H1 (cell line): ENCODE results near the gene SLC7A11.

Experiments used
- EP300 ChIP-seq, 2 experiments: IDR thresholded peaks; 1 replicate in 1 of 2; 2 replicates in 1 of 2; pipeline ENCODE4 v1.6.1; 2011 to 2012; ENCODE audit warnings: low read depth in 2 of 2, low read length in 2 of 2, mild to moderate bottlenecking in 2 of 2, borderline replicate concordance in 1 of 2, inconsistent platforms in 1 of 2, moderate library complexity in 1 of 2
- EZH2 ChIP-seq: fragments of 200-600 bp; sonication (generic); IDR thresholded peaks from 2 replicates; pipeline ENCODE4 v1.7.1; 2012; ENCODE audit warnings: low read depth, mild to moderate bottlenecking, moderate library complexity, low read length, inconsistent platforms; ENCODE audit not compliant: severe bottlenecking
- POLR2A ChIP-seq, 2 experiments: IDR thresholded peaks; 1 replicate in 1 of 2; 2 replicates in 1 of 2; pipeline ENCODE4 v1.6.1; 2011; ENCODE audit warnings: low read depth in 2 of 2, low read length in 2 of 2, mild to moderate bottlenecking in 2 of 2; ENCODE audit errors: control extremely low read depth in 1 of 2
- SP1 ChIP-seq: IDR thresholded peaks from 2 replicates; pipeline ENCODE4 v1.6.1; 2011; ENCODE audit warnings: low read depth, low read length
- TAF1 ChIP-seq: IDR thresholded peaks from 2 replicates; pipeline ENCODE4 v1.6.1; 2011; ENCODE audit warnings: mild to moderate bottlenecking, low read depth, low read length
- TCF12 ChIP-seq: IDR thresholded peaks from 2 replicates; pipeline ENCODE4 v1.6.1; 2011; ENCODE audit warnings: low read depth, mild to moderate bottlenecking, low read length
- YY1 ChIP-seq: IDR thresholded peaks from 2 replicates; pipeline ENCODE4 v1.6.1; 2011; ENCODE audit warnings: low read depth, mild to moderate bottlenecking, low read length
- TF ChIP-seq, protein P1 (sequence below), 3 experiments: IDR thresholded peaks; 1 replicate in 2 of 3; 2 replicates in 1 of 3; pipeline versions ENCODE4 v1.5.1 to v1.6.1; 2011; ENCODE audit warnings: low read length in 3 of 3, mild to moderate bottlenecking in 3 of 3, inconsistent platforms in 2 of 3, low read depth in 1 of 3, moderate library complexity in 1 of 3; ENCODE audit not compliant: insufficient read depth in 1 of 3; ENCODE audit errors: control extremely low read depth in 1 of 3
- TF ChIP-seq, protein P2 (sequence below): IDR thresholded peaks from 2 replicates; pipeline ENCODE4 v1.6.1; 2012; ENCODE audit warnings: inconsistent platforms

- no peak for TF ChIP-seq EZH2
- no peak for TF ChIP-seq EP300 (IDR thresholded peaks at IDR 0.05; ENCODE audit: borderline replicate concordance in 1 of 2, low read depth in 2 of 2, low read length in 2 of 2)
- no peak for TF ChIP-seq POLR2A (IDR thresholded peaks at IDR 0.05; ENCODE audit: control extremely low read depth in 1 of 2, low read depth in 2 of 2, low read length in 2 of 2)
- TF ChIP-seq, protein P1, sequence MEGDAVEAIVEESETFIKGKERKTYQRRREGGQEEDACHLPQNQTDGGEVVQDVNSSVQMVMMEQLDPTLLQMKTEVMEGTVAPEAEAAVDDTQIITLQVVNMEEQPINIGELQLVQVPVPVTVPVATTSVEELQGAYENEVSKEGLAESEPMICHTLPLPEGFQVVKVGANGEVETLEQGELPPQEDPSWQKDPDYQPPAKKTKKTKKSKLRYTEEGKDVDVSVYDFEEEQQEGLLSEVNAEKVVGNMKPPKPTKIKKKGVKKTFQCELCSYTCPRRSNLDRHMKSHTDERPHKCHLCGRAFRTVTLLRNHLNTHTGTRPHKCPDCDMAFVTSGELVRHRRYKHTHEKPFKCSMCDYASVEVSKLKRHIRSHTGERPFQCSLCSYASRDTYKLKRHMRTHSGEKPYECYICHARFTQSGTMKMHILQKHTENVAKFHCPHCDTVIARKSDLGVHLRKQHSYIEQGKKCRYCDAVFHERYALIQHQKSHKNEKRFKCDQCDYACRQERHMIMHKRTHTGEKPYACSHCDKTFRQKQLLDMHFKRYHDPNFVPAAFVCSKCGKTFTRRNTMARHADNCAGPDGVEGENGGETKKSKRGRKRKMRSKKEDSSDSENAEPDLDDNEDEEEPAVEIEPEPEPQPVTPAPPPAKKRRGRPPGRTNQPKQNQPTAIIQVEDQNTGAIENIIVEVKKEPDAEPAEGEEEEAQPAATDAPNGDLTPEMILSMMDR (IDR thresholded peaks at IDR 0.05; ENCODE audit: control extremely low read depth in 1 of 3, insufficient read depth in 1 of 3, low read depth in 1 of 3, low read length in 3 of 3), result no peak
- no peak for TF ChIP-seq TCF12
- TF ChIP-seq, protein P2, sequence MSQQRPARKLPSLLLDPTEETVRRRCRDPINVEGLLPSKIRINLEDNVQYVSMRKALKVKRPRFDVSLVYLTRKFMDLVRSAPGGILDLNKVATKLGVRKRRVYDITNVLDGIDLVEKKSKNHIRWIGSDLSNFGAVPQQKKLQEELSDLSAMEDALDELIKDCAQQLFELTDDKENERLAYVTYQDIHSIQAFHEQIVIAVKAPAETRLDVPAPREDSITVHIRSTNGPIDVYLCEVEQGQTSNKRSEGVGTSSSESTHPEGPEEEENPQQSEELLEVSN, result no peak
- TF ChIP-seq SP1, result no peak
- TF ChIP-seq TAF1, result no peak
- TF ChIP-seq YY1, result no peak
These were observed 23.2 kb downstream of the SLC7A11 start for GRCh38 chr4:138218976-138219375.
